Astrocyte of the spinal cord (primary cell): ENCODE measurements around the gene IRF3.

Experiments
- DNase-seq: peaks from one replicate; pipeline ENCODE4 v3.0.0; 2011; ENCODE audit warnings: low read depth, low spot score
- H3K4me3 ChIP-seq: 2 replicates; pipeline ENCODE4 v1.5.1; 2011; ENCODE audit warnings: low read depth, mild to moderate bottlenecking, low read length, moderate library complexity
- in situ Hi-C: cut with HindIII; loops from 2 replicates; pipeline ENCODE4 v1.10.0; 2017; ENCODE audit warnings: low sequenced_read_pairs
- TF ChIP-seq, protein P1 (sequence below): IDR thresholded peaks from 2 replicates; pipeline ENCODE4 v1.5.1; 2012; ENCODE audit warnings: low read depth, mild to moderate bottlenecking, low read length, inconsistent platforms

The IRF3 gene

DNA sequence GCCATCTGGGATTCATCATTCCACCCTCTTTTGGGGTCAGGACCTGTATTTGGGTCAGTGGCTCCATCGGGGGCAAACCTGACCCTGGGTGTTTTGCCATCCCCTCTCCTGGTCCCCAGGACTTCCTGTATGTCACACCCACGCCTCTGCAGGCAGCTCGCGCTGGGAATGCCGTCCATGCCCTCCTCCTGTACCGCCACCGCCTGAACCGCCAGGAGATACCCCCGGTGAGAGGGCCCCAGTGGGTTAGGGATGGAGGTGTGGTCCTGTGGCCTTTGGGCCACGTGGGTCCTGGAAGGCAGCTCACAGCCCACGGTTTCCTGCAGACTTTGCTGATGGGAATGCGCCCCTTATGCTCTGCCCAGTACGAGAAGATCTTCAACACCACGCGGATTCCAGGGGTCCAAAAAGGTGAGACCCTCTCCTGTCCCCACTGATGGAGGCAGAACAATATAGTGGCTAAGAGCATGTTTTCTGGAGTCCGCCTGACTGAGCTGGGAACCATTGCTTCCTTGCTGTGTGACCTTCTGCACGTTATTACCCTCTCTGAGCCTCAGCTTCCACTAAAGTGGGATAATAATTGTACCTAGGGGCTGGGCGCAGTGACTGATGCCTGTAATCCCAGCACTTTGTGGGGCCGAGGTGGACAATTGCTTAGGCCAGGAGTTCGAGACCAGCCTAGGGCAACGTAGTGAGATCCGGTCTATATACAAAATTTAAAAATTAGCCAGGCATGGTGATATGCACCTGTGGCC is 39.4 kb upstream of the IRF3 start:
- no peak overlapping the region for H3K4me3 ChIP-seq
- TF ChIP-seq, protein P1, sequence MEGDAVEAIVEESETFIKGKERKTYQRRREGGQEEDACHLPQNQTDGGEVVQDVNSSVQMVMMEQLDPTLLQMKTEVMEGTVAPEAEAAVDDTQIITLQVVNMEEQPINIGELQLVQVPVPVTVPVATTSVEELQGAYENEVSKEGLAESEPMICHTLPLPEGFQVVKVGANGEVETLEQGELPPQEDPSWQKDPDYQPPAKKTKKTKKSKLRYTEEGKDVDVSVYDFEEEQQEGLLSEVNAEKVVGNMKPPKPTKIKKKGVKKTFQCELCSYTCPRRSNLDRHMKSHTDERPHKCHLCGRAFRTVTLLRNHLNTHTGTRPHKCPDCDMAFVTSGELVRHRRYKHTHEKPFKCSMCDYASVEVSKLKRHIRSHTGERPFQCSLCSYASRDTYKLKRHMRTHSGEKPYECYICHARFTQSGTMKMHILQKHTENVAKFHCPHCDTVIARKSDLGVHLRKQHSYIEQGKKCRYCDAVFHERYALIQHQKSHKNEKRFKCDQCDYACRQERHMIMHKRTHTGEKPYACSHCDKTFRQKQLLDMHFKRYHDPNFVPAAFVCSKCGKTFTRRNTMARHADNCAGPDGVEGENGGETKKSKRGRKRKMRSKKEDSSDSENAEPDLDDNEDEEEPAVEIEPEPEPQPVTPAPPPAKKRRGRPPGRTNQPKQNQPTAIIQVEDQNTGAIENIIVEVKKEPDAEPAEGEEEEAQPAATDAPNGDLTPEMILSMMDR: no peak
- DNase-seq: no peak
- in situ Hi-C loops: no loop called here

DNA sequence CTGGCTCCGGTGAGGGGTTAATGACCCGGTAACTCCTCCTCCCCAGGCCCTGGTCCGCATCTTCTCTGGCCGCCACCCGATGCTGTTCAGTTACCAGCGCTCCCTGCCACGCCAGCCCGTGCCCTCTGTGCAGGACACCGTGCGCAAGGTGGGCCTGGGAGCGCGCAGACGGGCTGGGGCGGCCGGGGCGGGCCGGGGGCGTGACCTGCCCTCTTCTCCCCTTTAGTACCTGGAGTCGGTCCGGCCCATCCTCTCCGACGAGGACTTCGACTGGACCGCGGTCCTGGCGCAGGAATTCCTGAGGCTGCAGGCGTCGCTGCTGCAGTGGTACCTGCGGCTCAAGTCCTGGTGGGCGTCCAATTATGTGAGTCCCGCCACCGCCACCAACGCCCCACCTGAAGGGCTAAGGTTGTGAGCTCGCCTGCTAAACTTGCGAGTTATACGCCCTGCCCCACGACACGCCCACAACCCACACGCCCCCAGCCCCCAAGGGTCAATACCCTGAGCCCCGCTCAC is 35.7 kb upstream of the IRF3 start:
- in situ Hi-C loops: no loop called here
- DNase-seq: no peak
- H3K4me3 ChIP-seq: no peak overlapping the region
- TF ChIP-seq, protein P1: no peak

DNA sequence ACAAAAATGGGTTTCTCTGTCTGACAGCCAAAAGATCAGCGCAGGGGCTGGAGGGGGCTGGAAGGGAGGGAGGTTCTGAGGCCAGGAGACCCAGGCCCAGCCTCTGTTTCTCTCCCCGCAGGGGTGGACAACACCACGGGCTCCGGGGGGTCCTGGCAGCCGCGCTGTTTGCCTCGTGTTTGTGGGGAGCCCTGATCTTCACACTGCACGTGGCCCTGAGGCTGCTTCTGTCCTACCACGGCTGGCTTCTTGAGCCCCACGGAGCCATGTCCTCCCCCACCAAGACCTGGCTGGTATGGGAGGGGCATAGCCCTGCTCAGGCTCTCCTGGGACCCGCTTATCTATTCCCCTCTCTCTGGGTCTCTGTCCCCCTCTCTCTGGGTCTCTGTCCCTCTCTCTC is 34.9 kb upstream of the IRF3 start:
- DNase-seq: no peak
- no peak overlapping the region for H3K4me3 ChIP-seq
- in situ Hi-C loops: no loop called here
- TF ChIP-seq, protein P1: no peak

DNA sequence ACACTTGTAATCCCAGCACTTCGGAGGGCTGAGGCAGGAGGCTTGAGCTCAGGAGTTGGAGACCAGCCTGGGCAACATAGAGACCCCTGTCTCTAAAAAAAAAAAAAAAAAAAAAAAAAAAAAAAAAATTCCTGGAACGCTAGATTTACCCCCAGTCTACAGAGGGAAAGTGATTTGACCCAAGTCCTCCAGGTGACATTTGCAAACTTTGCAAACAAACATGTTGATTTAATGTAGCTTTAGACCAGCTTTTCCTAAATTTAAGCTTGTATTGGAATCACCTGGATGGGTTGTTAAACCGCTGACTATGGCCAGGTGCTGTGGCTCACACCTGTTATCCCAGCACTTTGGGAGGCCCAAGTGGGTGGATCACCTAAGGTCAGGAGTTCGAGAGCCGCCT is 33.7 kb upstream of the IRF3 start:
- TF ChIP-seq, protein P1: no peak
- no peak for DNase-seq
- no peak overlapping the region for H3K4me3 ChIP-seq
- in situ Hi-C loops: no loop called here

DNA sequence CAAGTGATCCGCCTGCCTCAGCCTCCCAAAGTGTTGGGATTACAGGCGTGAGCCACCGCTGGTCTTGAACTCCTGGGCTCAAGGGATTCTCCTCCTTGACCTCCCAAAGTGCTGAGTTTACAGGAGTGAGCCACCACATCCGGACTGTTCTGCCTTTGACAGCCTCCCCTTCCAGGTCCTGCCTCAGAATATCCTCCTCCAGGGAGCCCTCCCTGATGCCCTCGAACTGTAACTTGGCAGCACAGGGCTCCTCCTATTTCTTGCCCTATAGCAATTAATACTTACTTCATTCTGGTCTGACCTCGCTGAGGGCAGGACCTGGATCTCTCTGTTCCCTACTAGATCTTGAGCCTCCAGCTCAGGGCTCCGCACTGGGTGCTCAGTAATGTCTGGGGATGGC is 31.2 kb upstream of the IRF3 start:
- TF ChIP-seq, protein P1: no peak
- in situ Hi-C loops: no loop called here
- H3K4me3 ChIP-seq: no peak overlapping the region
- DNase-seq: no peak

DNA sequence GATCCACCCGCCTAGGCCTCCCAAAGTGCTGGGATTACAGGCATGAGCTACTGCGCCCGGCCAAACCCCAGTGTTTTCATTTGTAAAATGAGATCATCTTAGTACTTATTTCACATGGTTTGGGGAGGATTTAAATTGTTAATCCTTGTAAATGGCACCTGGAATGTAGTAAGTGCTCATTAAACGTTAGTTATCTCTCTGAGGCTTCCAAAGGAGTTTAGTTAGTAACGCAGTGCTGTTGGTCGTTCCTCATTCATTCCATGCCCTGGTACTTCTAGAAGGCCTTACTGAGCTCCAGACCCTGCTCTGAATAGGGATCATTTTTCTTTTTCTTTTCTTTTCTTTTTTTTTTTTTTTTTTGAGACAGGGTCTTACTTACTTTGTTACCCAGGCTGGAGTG is 30.5 kb upstream of the IRF3 start:
- no peak for DNase-seq
- TF ChIP-seq, protein P1: no peak
- H3K4me3 ChIP-seq: no peak overlapping the region
- in situ Hi-C loops: no loop called here
